Measurements from ENCODE around the gene OGDH. TPM values are rescaled to one million over a fixed set of nuclear protein-coding genes. Genes with fewer than 3 reads are reported as not detected.

Gene OGDH
- total and polyA plus RNA-seq, 2 of the 4 experiments (the other 2 are of a cell fraction) = 47.4 to 56.5 TPM

DNA sequence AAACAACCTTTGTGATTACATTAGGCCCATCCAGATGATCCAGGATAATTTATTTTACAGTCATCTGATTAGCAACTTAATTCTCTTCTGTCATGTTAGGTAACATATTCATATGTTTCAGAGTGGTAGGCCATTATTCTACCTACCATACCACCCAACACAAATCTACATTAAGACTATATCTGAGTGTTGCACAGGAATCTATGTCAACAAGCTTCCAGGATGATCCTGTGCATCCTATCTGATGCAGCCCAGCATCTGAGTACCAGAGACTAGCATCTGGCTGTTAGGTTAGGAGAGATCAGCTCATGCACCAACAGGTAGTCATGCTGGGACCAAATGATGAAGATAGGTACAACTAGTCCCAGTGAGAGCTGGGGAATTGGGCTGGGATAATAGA is 31.4 kb upstream of the OGDH start:
- Histone ChIP-seq H3K14ac (replicated peaks; ENCODE audit: low read depth, low read length) (no peak overlapping the region), H3K9me3 (ENCODE audit: control insufficient read depth, insufficient read depth, low read length) (no peaks in the 10 kb centered on the region), H4K91ac (ENCODE audit: insufficient read depth, low read depth, low read length) (no peak overlapping the region), H3K27me3 (ENCODE audit: control insufficient read depth, insufficient read depth, low read length) (no peaks in the 10 kb centered on the region), H3K79me1 (ENCODE audit: low read depth in 1 of 2, low read length in 2 of 2) (peaks cover 47 to 63% of the 10 kb centered on the region in 2 experiments), H3K56ac (ENCODE audit: extremely low read depth, insufficient read depth, low read length) (no peak overlapping the region), H3K4me3 (ENCODE audit: insufficient read depth, low read depth, low read length) (no peak overlapping the region), H3K9ac (ENCODE audit: low read depth, low read length) (no peak overlapping the region), H3K18ac (ENCODE audit: low read depth, low read length) (no peak overlapping the region), H3K4me2 (ENCODE audit: low read depth, low read length) (peak overlapping the region; percentile 90; the same call in 1 of the 2 replicates), H2BK20ac (ENCODE audit: low read depth, low read length) (no peak overlapping the region), H4K8ac (ENCODE audit: low read depth in 2 of 2, low read length in 2 of 2) (no peak overlapping the region; a peak in 1 of 4 replicates), H3K27ac (ENCODE audit: insufficient read depth, low read length) (no peak overlapping the region), H3K4me1 (ENCODE audit: control insufficient read depth, insufficient read depth, low read length) (peaks cover 5% of the 10 kb centered on the region), H4K20me1 (ENCODE audit: insufficient read depth, low read length) (peaks cover 2% of the 10 kb centered on the region), H4K5ac (ENCODE audit: low read depth, low read length) (no peak overlapping the region), H2BK120ac (ENCODE audit: low read depth, low read length) (no peak overlapping the region), H3K9me1 (ENCODE audit: insufficient read depth, low read length) (peaks cover 13% of the 10 kb centered on the region), H2AFZ (replicated peaks; ENCODE audit: low read length, poor library complexity) (no peak overlapping the region), H2BK5ac (ENCODE audit: low read depth, low read length, poor library complexity, severe bottlenecking) (no peak overlapping the region), H3K36me3 (ENCODE audit: control insufficient read depth, insufficient read depth, low read length) (peaks cover 41% of the 10 kb centered on the region), H2AK5ac (ENCODE audit: low read depth, low read length) (no peak overlapping the region), H3K23ac (ENCODE audit: low read depth, low read length) (no peak overlapping the region), H3K4ac (ENCODE audit: low read depth, low read length) (no peak overlapping the region), H2BK15ac (ENCODE audit: low read depth, low read length) (no peak overlapping the region), H2AK9ac (replicated peaks; ENCODE audit: low read depth, low read length, poor library complexity) (no peak overlapping the region)
- ATAC-seq (ENCODE audit: low read depth) = no peak
- intact Hi-C loops (cut with micrococcal nuclease) (no loop called here), in situ Hi-C loops (cut with MboI; ENCODE audit: low sequenced_read_pairs) (no loop called here), dilution Hi-C loops (cut with HindIII; ENCODE audit: low sequenced_read_pairs, unreplicated experiment) (no loop called here)
- no TSS peak for BruUV-seq (replicated peaks)
- ChIA-PET POLR2A (ENCODE audit: unreplicated experiment) (no interaction called here), CTCF (no interaction called here)
- no peak for DNase-seq
- TF ChIP-seq RFX5 (IDR thresholded peaks at IDR 0.05; ENCODE audit: low read depth, low read length) (no peak), MAZ (IDR thresholded peaks at IDR 0.05; ENCODE audit: borderline replicate concordance, low read depth, low read length) (no peak), RCOR1 (IDR thresholded peaks at IDR 0.05; ENCODE audit: insufficient replicate concordance, low read length) (no peak), USF2 (IDR thresholded peaks at IDR 0.05; ENCODE audit: low read depth, low read length) (no peak), BHLHE40 (IDR thresholded peaks at IDR 0.05; ENCODE audit: low read depth, low read length) (no peak), ELK1 (IDR thresholded peaks at IDR 0.05; ENCODE audit: borderline replicate concordance, low read depth, low read length) (no peak), RAD21 (IDR thresholded peaks at IDR 0.05; ENCODE audit: low read length) (no peak), CEBPB (IDR thresholded peaks at IDR 0.05; ENCODE audit: low read depth, low read length) (no peak)
- TF ChIP-seq, protein P1, sequence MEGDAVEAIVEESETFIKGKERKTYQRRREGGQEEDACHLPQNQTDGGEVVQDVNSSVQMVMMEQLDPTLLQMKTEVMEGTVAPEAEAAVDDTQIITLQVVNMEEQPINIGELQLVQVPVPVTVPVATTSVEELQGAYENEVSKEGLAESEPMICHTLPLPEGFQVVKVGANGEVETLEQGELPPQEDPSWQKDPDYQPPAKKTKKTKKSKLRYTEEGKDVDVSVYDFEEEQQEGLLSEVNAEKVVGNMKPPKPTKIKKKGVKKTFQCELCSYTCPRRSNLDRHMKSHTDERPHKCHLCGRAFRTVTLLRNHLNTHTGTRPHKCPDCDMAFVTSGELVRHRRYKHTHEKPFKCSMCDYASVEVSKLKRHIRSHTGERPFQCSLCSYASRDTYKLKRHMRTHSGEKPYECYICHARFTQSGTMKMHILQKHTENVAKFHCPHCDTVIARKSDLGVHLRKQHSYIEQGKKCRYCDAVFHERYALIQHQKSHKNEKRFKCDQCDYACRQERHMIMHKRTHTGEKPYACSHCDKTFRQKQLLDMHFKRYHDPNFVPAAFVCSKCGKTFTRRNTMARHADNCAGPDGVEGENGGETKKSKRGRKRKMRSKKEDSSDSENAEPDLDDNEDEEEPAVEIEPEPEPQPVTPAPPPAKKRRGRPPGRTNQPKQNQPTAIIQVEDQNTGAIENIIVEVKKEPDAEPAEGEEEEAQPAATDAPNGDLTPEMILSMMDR (conservative IDR thresholded peaks at IDR 0.05; ENCODE audit: low read depth, low read length) = no peak

Measured in IMR-90 (cell line).